NCI-H345 treated with DMSO at 0.1 percent for 48 hours (cell line): Measurements from ENCODE around the gene CES4A.
"Not testable (repeated sequence)": the region's sequence is repeated elsewhere in the genome, so short reads cannot be mapped to it uniquely, and the experiment has no call there.

Experiments used
- DNase-seq: peaks from one replicate; lab custom pipeline; 2025; ENCODE audit not compliant: unreplicated experiment; lab: John Stamatoyannopoulos, UW

The CES4A gene

DNA sequence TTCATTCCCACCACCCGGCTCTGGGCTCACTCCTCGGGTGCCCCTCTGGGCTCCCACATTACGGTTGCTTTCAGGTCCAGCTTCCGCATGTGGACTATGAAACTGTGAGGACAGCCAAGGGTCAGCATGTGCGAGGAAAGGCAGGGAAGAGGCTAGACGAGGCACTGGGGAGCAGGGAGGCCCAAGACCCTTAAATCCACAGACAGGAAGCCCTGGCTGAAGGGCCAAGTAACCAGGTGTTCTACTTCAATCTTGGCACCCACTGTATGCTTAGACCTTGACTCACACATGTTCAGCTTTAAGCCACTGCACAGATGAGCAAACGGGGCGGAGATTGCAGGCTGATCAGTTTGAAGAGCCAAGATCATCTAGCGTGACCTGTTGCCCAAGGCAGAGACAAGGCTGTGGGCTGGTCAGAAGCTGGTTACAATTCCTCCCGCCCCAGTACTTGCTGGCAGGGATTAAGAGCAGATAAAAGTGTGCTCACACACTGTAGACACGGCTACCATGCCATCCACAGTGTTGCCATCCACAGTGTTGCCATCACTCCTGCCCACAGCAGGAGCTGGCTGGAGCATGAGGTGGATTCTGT is at the start of gene CES4A:
Gene CES4A (plus strand): TSS at position 393 of the 592 bp plus-strand sequence. CDS start 184 bp downstream, at position 577.
- no peak for DNase-seq

DNA sequence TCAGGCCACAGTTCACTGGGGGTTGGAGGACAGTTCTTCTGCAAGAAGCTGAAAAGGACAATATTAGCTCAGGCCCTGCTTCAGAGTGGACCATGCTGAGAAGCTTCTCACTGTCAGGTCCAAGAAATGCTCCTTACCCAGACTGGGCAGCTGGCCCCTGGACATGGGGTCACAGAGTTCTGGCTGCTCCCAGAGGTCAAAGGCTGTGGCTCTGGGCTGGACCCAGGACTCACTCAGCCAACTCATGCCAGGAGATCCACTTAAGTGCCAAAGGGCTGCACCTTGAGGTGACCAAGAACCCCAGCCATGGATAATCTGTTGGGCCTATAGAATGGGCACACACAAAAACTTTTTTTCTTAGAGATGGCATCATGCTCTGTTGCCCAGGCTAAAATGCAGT is 49.0 kb upstream of the CES4A start:
- no peak for DNase-seq

DNA sequence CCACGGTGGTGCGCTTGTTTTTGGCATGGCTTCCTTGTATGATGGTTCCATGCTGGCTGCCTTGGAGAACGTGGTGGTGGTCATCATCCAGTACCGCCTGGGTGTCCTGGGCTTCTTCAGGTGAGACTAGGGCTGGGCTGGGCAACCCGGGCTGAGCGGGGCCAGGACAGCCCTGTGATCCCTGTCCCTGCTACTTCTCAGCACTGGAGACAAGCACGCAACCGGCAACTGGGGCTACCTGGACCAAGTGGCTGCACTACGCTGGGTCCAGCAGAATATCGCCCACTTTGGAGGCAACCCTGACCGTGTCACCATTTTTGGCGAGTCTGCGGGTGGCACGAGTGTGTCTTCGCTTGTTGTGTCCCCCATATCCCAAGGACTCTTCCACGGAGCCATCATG is 48.2 kb upstream of the CES4A start:
- DNase-seq, result no peak

GRCh38 chr16:66942981-66943380 is 45.4 kb upstream of the CES4A start:
- DNase-seq, result no peak

GRCh38 chr16:66943426-66944053 is 44.8 kb upstream of the CES4A start:
- DNase-seq, result no peak

DNA sequence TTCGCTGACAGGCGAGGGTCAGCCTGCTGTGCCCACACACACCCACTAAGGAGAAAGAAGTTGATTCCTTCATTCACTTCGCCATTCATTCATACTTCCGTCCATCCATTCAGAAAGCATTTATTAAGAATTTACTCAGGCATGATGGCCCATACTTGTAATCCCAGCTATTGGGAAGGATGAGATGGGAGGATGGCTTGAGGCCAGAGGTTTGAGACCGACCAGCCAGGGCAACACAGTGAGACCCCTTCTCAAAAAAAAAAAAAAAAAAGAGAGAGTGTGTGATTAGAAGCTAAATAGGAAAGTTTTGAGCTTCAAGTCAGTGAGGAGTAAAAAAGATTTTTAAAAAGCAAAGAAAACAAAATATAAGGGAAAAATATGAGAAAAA is 44.3 kb upstream of the CES4A start:
- DNase-seq, result no peak

DNA sequence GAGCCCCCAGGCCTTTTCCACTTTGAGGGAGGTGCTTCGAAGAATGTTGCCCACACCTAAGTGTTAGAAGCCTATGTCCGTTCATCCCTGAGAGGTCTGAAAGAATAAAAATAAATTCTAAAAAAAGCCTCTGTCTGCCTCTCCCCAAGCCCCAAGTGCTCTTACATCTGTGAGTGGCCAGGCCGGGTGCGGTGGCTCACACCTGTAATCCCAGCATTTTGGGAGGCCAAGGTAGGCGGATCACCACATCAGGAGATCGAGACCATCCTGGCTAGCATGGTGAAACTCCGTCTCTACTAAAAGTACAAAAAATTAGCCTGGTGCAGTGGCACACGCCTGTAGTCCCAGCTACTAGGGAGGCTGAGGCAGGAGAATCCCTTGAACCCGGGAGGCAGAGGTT is 43.4 kb upstream of the CES4A start:
- not testable (repeated sequence) for DNase-seq

DNA sequence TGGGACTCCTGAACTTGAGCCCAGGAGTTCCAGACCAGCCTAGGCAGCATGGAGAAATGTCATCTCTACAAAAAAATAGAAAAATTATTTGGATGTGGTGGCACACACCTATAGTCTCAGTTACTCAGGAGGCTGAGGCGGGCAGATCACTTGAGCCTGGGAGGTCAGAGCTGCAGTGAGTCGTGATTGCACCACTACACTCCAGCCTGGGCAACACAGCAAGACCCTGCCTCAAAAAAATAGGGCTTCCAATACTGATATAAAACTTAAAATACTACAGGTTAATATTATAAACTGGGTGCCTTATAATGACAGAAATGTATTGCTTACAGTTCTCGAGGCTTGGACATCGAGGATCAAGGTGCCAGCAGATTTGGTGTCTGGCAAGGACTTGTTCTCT is 42.5 kb upstream of the CES4A start:
- no peak for DNase-seq

DNA sequence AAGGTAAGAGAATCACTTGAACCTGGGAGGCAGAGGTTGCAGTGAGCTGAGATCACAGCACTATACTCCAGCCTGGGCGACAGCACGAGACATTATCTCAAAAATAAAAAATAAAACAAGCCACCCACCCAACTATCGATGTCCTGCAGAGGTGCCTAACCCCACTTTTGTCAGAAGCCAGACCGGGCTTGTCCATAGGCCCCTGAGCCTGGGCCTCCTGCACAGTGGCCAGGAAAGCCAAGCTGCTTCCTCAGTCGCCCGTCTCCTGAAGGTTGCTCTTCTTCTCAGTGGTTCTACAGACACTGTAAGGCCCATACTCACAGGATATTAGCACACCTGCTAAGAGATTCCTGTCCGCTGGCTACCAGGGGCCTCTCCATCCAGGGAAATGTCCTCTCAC is 41.8 kb upstream of the CES4A start:
- DNase-seq, result no peak

DNA sequence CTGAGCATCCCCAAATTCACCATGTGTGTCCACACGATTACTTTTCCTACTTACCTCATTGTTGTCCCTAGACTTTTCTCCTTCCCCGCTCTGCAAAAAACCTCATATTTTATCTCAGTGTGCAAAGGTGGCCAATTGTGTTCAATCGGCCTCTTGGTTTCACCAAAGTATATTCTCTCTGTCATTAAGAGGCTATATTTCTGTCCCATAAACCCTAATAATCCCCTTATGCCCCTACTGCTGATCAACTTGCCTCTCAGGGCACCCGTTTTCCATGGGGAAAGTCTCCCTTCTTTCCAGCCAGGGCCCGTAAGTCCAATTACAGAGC is 41.5 kb upstream of the CES4A start:
- DNase-seq, result no peak

DNA sequence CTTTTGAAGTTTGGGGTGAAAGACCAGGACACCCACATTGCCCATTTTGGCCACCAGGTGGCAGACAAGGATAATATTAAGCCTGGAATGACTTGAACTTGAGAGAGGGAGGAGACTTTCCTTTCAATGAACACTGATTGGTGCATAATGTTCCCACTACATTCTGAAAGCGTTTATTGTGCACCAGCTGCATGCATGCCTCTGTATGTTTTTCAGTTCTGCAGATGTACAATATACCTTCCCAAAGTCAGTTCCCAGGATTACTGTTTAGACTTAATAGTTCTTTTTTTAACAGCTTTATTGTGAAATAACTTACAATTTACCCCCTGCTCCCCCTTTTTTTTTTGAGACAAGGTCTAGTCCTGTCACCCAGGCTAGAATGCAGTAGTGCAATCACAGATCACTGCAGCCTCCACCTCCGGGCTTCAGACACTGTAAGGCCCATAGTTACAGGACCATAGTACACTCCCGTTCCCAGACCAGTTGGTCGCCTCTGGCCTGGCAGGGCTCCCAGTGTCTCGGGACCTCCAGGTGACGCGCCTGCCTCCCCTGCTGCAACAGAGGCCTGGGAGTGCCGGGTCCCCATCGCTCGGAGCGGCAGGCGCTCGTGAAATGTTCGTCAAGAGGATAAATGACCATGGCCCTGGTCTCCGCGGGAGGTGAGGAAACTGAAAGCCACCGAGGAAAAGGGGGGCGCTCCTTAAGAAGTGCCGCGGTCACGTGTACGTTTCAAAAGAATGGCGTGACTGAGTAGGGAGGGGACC is 40.9 kb upstream of the CES4A start:
- peak; percentile 53 for DNase-seq

- no peak for DNase-seq
Observed at GRCh38 chr16:66948134-66948836, 40.1 kb upstream of the CES4A start.

- no peak for DNase-seq
Observed at GRCh38 chr16:66948837-66949225, 39.6 kb upstream of the CES4A start.

DNA sequence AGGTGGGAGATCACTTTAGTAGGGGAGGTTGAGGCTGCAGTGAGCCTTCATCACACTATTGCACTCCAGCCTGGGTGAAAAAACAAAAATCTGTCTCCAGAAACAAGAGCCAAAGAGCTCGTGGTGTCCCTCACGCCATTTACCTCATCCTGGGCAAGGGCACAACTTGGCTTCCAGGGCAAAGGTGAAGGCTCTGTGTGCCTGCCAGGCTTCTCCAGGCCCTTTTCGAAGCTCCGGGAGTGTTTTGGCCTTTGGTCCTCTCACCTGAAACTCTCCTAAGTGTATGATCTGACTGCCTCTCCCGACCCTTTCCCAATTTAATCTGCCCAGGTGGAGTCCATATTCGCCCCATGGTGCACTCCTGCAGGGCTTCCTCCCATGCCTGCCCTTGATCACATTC is 38.9 kb upstream of the CES4A start:
- DNase-seq, result no peak

DNA sequence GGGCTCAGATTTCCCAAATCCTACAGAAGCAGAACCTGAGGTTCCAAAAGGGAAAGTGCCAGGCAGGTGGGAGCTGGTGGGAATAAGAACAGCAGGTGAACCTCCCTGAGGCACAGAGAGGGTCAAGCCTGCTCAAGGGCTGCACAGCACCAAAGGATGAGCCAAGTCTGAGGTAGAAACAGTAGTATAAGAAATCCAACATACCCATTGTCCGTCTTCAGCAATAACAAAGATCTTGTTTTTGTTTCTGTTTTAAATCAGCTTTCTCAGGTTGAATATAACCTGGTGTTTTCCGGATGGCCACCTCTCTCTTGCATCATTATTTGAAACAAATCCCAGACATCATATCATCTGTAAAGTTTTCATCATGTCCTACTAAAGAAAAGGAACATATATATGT is 38.0 kb upstream of the CES4A start:
- no peak for DNase-seq

DNA sequence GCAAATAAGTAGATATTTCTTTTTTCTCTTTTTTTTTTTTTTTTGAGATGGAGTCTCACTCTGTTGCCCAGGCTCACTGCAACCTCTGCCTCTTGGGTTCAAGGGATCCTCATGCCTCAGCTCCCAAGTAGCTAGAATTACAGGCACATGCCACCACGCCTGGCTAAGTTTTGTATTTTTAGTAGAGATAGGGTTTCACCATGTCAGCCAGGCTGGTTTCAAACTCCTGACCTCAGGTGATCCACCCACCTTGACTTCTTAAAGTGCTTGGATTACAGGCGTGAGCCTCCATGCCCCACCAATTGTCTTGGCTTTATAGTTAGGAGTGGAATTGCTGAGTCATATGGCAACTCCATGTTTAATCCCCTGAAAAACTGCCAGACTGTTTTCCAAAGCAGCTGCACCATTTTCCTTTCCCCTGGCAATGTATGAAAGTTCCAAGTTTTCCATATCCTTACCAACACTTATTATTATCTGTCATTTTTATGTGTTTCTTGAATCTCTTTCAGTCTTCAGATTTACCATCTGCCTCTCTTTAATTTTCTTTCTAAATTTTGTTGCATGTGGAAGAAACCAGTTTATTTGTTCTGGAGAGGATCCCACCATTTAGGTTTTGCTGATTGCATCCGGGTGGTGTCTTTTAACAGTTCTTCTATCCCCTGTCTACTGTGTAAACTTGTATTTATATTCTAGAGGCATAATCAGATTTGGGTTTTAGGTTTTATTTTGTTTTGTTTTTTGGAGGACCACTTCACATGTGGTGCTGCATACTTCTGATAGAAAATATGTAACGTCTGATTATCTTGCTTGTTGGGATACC is 37.2 kb upstream of the CES4A start:
- DNase-seq, result no peak

- DNase-seq, result no peak
Observed at GRCh38 chr16:66952430-66953110, 35.8 kb upstream of the CES4A start.

DNA sequence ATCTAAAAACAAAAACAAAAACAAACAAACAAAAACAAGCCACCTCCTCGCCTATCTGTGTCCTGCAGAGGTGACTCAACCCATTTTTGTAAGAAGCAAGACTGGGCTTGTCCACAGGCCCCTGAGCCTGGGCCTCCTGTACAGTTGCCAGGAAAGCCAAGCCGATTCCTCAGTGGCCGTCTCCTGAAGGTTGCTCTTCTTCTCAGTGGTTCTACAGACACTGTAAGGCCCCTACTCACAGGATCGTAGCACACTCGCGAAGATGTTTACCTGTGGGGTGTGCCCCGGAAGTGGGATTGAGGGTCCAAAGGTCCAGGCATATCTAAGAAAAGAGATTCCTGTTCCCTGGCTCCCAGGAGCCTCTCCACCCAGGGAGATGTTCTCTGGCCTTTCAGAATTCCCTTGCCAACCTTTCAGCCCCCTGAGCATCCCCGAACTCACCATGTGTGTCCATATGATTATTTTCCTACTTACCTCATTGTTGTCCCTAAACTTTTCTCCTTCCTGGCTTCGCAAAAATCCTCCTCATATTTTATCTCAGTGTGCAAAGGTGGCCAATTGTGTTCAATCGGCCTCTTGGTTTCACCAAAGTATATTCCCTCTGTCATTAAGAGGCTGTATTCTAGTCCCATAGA is 34.8 kb upstream of the CES4A start:
- DNase-seq, result no peak

- DNase-seq, result peak; percentile 13
Observed at GRCh38 chr16:66954097-66954659, 34.2 kb upstream of the CES4A start.
